ENCODE measurements around the gene CMIP.

DNA sequence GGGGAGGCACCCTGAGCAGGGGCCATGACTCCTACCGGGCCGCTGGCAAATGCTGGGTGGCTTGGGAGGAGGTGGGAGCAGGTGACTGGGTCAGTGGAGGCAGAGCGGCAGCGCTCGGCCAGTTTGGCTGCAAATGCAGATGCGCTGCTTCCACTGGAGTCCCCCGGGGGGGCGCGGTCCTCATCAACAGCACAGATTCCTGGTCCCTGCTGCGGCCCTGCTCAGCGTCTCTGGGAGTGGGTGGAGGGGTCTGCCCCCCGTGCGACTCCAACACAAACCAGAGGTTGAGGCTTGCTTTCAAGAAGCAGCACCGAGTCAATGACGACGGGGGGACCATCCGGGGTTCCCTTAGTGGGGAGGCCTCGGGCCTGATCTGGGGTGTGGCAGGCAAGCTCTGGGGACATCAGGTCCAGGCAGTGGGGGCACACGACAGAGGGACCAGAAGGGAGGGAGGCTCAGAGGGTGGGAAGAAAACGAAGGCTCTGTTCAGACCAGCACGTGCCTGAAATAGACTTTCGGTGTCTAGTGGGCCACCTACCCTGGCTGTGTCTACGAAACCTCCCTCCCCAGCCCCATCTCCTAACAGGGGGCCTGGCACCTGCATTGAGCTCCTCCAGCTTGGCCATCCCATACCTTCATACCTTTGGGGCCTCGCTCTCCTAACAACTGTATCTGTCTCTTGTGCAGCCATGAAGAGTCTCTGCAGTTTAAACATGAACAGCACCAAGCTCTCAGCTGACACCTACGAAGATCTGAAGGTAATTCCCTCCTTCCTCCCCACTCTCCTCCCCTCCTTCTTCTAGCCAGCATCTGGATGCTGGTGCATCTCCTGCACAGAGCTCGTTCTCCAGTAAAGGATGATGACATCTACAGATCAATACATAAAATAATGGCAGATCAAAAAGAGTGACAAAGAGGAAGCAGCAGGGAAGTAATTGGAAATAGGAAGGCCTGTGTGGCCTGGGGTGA lies 262.0 kb downstream of the CMIP start:
- TF ChIP-seq HDGF (IDR thresholded peaks at IDR 0.05; ENCODE audit: borderline replicate concordance): no peak
- no peak for TF ChIP-seq LEF1 (IDR thresholded peaks at IDR 0.05; ENCODE audit: borderline replicate concordance)
- TF ChIP-seq FOXM1 (IDR thresholded peaks at IDR 0.05; ENCODE audit: borderline replicate concordance): no peak
